Measurements from ENCODE around the gene SMARCA1.

DNA sequence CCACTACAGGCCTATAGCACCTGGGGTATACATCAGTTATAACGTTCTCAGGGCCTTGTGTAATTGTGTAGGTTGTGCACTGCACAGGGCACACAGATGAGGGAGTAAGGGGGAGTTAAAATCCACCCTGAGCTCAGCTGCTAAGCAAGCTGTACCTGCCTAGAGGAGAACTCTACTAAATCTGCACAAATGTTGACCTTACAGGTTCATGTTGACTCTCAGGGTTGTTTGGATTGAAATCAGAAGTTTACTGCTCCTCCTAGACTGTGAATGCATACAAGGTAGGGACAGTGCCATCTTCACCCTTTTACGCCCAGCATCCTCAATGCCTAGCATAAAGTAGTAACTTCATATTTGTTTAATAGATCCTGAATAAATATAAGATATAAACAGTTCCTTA is 89.8 kb downstream of the SMARCA1 start:
- TF ChIP-seq, protein P1, sequence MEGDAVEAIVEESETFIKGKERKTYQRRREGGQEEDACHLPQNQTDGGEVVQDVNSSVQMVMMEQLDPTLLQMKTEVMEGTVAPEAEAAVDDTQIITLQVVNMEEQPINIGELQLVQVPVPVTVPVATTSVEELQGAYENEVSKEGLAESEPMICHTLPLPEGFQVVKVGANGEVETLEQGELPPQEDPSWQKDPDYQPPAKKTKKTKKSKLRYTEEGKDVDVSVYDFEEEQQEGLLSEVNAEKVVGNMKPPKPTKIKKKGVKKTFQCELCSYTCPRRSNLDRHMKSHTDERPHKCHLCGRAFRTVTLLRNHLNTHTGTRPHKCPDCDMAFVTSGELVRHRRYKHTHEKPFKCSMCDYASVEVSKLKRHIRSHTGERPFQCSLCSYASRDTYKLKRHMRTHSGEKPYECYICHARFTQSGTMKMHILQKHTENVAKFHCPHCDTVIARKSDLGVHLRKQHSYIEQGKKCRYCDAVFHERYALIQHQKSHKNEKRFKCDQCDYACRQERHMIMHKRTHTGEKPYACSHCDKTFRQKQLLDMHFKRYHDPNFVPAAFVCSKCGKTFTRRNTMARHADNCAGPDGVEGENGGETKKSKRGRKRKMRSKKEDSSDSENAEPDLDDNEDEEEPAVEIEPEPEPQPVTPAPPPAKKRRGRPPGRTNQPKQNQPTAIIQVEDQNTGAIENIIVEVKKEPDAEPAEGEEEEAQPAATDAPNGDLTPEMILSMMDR (IDR thresholded peaks at IDR 0.05; ENCODE audit: poor library complexity), result no peak
- TF ChIP-seq EZH2 (IDR thresholded peaks at IDR 0.05; ENCODE audit: borderline replicate concordance), result no peak

Data from hepatocyte (in vitro differentiated cells).